ENCODE data around the gene RAD23A.

DNA sequence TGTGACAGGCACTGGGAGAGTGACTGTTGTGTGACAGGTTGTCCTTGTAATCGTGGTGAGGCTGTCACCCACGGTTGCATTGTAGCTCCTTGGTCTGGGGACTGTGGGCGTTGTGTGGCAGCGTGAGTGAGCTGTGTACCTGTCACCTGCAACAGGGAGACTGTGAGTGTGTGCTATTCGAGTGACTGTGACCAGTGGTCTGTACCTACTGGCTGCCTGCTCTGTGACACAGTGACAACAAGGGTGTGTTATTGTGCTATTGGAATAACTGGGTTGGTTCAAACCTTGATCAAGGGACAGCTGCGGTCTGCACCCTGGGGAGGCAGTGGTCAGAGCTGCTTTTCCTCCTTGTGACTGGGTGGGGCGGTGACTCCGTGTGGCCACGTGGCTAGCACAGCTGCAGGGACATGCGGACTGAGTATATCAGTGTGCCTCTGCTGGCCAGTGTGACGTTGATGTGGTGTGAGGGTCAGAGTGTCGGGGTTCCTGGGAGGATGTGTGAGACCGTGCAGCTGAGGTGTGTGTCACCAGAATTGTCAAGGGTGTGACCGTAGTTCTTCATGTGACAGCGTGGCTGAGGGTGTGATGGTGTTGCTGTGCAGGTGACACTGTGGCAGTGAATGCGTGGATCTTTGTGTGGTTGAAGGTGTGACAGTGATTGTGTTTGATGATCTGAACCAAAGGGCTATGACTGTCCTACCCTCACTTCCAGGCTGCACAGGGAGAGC lies 39.6 kb downstream of the RAD23A start:
- no peak for TF ChIP-seq EZH2 (IDR thresholded peaks at IDR 0.05; ENCODE audit: borderline replicate concordance)
- TF ChIP-seq, protein P1, sequence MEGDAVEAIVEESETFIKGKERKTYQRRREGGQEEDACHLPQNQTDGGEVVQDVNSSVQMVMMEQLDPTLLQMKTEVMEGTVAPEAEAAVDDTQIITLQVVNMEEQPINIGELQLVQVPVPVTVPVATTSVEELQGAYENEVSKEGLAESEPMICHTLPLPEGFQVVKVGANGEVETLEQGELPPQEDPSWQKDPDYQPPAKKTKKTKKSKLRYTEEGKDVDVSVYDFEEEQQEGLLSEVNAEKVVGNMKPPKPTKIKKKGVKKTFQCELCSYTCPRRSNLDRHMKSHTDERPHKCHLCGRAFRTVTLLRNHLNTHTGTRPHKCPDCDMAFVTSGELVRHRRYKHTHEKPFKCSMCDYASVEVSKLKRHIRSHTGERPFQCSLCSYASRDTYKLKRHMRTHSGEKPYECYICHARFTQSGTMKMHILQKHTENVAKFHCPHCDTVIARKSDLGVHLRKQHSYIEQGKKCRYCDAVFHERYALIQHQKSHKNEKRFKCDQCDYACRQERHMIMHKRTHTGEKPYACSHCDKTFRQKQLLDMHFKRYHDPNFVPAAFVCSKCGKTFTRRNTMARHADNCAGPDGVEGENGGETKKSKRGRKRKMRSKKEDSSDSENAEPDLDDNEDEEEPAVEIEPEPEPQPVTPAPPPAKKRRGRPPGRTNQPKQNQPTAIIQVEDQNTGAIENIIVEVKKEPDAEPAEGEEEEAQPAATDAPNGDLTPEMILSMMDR (IDR thresholded peaks at IDR 0.05; ENCODE audit: poor library complexity): no peak
- TF ChIP-seq EZH2phosphoT487 (IDR thresholded peaks at IDR 0.05; ENCODE audit: low read depth, severe bottlenecking, unreplicated experiment): no peak

Measured in hepatocyte (in vitro differentiated cells).